Measurements from ENCODE around the gene XRRA1. TPM values are rescaled to one million over a fixed set of nuclear protein-coding genes. Genes with fewer than 3 reads are reported as not detected.
"Not testable (repeated sequence)": the region's sequence is repeated elsewhere in the genome, so short reads cannot be mapped to it uniquely, and the experiment has no call there.

The XRRA1 gene
- total RNA-seq, 2 donors from 2014 or later: 13.9 to 14.5 TPM

DNA sequence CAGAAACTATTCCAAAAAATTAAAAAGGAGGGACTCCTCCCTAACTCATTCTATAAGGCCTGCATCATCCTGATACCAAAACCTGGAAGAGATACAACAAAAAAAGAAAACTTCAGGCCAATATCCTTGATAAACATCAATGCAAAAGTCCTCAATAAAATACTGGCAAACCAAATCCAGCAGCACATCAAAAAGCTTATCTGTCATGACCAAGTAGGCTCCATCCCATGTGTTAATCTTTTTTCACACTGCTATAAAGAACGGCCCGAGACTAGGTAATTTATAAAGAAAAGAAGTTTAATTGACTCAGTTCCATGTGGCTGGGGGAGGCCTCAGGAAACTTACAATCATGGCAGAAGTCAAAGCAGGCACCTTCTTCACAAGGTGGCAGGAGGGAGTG, 123.3 kb downstream of the XRRA1 start:
- peaks cover 22 to 37% of the 10 kb centered on the region in 2 donors for H3K9me3 Mint-ChIP-seq
- not testable (repeated sequence) for ATAC-seq; H3K27ac Mint-ChIP-seq; DNase-seq (ENCODE audit: low spot score in 2 of 2)
- peaks cover 65 to 91% of the 10 kb centered on the region in 2 donors for H3K36me3 Mint-ChIP-seq

DNA sequence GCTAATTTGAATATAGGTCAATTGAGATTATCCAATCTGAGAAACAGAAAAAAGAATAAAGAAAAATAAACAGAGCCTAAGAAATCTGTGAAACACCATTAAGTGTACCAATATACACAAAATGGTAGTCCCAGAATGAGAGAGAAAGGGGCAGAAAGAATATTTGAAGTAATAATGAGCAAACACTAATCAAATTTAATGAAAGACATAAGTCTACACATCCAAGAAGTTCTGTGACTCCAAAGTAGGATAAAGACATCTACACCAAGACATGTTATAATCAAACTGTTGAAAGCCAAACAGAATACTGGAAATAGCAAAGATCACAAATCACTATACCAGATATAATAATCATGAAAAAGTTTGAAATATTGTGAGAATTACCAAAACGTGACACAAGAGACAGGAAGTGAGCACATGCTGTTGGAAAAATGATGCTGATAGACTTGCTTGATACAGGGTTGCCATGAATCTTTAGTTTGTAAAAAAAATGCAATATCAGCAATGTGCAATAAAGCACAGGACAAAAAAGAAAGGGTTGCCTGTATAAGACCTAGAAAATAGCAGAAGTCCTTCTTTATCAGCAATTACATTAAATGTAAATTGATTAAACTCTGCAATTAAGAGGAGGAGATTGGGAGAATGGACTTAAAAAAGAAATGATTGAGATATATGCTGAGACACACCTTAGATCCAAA, 124.5 kb downstream of the XRRA1 start:
- ATAC-seq: no peak
- no peak overlapping the region for H3K27ac Mint-ChIP-seq
- peaks cover 75 to 91% of the 10 kb centered on the region in 2 donors for H3K36me3 Mint-ChIP-seq
- no peak for DNase-seq (ENCODE audit: low spot score in 2 of 2)
- H3K9me3 Mint-ChIP-seq: peaks cover 22 to 43% of the 10 kb centered on the region in 2 donors

DNA sequence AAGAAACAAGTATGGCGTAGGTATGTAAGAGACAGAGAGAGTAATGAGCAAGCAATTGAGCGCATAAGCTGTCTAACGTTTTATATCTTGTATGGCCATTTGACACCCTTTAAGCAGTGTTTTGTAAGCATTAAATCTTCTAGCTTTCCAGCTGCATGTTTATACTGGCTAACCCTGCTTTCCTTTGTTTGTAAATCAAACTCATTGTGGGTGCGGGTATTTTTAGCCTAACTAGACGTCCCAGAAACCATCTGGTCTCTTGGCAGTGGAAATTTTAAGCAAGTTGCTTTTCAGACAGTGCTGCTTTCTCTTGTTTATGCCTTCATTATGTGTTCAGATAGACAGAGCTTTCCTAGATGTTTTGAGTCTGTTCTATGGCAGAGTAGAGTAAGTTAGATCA, 126.7 kb downstream of the XRRA1 start:
- ATAC-seq: no peak
- peaks cover 85 to 87% of the 10 kb centered on the region in 2 donors for H3K36me3 Mint-ChIP-seq
- no peak for DNase-seq (ENCODE audit: low spot score in 2 of 2)
- H3K9me3 Mint-ChIP-seq: peaks cover 15 to 34% of the 10 kb centered on the region in 2 donors
- H3K27ac Mint-ChIP-seq: no peak overlapping the region

DNA sequence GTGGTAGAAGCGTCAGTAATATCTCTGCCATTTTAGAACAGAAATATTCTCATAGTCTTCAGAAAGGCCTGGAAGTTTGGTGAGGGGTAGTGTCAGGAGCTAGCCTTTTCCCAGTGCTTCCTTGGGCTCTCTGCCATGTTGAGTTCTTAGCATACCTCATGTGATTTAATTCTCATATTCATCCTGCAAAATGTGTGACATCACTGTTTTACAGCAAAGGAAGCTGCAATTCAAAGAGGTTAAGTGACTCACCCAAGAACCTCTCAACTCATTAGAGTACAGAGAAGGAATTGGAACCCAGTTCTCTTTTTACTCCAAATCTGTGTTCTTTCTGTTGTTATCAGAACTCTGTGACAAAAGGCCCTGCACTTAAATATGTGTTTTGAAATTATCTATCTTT, 128.1 kb downstream of the XRRA1 start:
- H3K27ac Mint-ChIP-seq: peak overlapping the region in 1 of 2 donors; percentile 53
- H3K36me3 Mint-ChIP-seq: peaks cover 77 to 78% of the 10 kb centered on the region in 2 donors
- no peak for DNase-seq (ENCODE audit: low spot score in 2 of 2)
- ATAC-seq: peak; percentile 43 to 76
- H3K9me3 Mint-ChIP-seq: peaks cover 13 to 28% of the 10 kb centered on the region in 2 donors

DNA sequence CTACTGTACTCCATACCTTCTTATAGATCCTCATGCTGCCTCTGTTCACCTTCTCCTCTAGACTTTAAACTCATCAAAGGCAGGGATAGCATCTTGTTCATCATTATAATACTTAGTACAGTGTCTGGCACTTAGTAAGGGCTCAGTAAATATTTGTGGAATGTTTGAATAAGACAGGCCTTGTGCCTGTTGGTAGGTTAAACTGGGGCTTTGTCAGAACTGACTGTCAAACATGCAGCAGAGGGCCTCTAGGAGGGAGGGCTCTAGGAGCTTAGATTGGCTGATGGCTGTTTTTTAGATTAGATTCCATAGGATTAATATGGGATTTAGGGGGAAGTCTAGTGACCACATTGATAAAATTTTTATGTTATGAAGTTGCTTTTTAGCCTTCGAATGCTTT, 129.5 kb downstream of the XRRA1 start:
- Mint-ChIP-seq H3K9me3 (peaks cover 9 to 16% of the 10 kb centered on the region in 2 donors), H3K36me3 (peaks cover 64% of the 10 kb centered on the region in 2 donors), H3K27ac (no peak overlapping the region)
- DNase-seq (ENCODE audit: low spot score in 2 of 2) (no peak), ATAC-seq (no peak)

DNA sequence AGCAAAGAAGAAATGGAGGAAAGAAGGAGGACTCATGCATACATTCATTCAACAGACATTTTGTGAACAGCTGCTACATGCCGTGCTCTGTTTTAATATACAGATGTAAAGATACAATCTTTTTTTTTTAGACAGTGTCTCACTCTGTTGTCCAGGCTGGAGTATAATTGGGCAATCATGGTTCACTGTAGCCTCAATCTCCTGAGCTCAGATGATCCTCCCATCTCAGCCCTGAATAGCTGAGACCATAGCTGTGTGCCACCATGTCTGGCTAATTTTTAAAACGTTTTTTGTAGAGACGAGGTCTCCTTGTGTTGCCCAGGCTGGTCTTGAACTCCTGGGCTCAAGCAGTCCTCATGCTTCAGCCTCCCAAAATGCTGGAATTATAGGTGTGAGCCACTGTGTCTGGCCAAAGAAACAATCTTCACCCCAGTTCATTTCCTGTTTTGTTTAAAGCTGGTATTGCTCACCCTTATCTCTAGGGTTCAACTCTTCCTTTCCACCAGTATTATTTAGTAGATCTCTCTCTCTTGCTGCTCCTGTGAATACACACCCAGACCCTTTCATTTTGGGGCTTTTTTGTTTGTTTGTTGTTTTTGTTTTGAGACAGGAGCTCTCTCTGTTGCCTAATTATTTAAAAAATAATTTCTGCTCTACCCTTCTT, 130.5 kb downstream of the XRRA1 start:
- ATAC-seq (no peak), DNase-seq (ENCODE audit: low spot score in 2 of 2) (no peak)
- peaks cover 0 to 6% of the 10 kb centered on the region in 2 donors for H3K9me3 Mint-ChIP-seq
- H3K36me3 Mint-ChIP-seq: peaks cover 54% of the 10 kb centered on the region in 2 donors
- peak overlapping the region in 1 of 2 donors; percentile 92 for H3K27ac Mint-ChIP-seq

DNA sequence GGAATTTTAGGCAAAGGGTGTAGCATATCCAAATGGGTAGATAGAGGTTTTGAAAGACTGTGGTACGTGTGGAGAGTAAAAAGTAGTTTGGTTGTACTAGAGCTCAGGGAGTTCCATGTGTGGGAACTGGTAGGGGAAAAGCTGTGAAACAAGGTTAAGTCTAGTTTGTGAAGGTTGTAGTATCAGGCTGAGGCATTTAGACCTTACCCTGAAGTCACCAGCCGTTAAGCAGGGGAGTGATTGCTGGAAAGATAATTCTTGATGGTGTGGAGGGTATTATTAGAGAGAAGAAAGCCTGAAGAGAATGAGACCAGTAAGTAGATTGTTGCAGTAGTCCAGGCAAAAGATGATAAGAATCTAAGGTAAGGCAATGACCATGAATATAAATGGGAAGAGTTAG, 132.2 kb downstream of the XRRA1 start:
- peak overlapping the region in 1 of 2 donors; percentile 0 for H3K27ac Mint-ChIP-seq
- H3K36me3 Mint-ChIP-seq: peaks cover 43 to 46% of the 10 kb centered on the region in 2 donors
- DNase-seq (ENCODE audit: low spot score in 2 of 2) (no peak), ATAC-seq (no peak)
- peaks cover 0 to 6% of the 10 kb centered on the region in 2 donors for H3K9me3 Mint-ChIP-seq

DNA sequence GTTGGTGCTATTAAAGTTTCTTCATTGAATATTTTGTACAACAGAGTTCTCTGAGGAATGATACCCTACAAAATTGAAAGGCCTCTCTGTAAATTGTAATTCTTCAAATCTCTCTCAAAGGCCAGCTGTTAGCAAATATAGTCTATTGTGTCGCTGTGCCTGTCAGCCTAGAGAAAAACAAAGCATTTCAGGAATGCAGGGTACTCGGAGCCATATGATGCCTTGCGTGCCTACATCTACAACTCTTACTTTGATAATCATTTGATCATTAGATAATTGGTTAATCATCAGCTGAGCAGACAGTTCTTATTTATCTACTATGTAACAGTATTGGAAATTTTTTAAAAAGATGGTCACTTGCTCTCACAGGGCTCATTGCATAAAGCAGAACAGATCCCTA, 132.9 kb downstream of the XRRA1 start:
- peaks cover 38 to 40% of the 10 kb centered on the region in 2 donors for H3K36me3 Mint-ChIP-seq
- no peak for DNase-seq (ENCODE audit: low spot score in 2 of 2)

DNA sequence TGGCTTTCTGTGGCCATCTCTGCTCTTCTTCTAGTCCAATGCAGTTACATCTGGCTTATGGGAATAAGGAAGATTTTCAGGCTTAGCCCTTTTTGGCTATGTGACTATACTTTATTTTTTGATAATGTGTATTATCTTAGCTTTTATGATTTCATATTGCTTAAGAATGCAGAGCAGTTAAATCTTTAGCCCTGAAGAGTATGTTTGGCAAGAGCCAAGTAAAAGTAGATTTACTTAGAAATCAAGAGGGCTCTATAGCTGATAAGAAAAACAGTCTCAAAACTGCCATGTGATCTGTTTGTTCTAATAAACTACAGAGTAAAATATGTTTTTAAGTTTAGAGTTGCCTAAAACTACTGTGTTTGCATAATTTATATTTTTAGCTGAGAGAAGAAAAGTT, 139.1 kb downstream of the XRRA1 start:
- ATAC-seq (no peak), DNase-seq (ENCODE audit: low spot score in 2 of 2) (no peak)
- H3K36me3 Mint-ChIP-seq: peaks cover 0 to 5% of the 10 kb centered on the region in 2 donors
- H3K9me3 Mint-ChIP-seq: no peaks in the 10 kb centered on the region
- H3K27ac Mint-ChIP-seq: no peak overlapping the region

More for the DNA sequence above, 132.9 kb downstream of the XRRA1 start:
- ATAC-seq: no peak
- no peak overlapping the region for H3K27ac Mint-ChIP-seq
- H3K9me3 Mint-ChIP-seq: peaks cover 0 to 6% of the 10 kb centered on the region in 2 donors

DNA sequence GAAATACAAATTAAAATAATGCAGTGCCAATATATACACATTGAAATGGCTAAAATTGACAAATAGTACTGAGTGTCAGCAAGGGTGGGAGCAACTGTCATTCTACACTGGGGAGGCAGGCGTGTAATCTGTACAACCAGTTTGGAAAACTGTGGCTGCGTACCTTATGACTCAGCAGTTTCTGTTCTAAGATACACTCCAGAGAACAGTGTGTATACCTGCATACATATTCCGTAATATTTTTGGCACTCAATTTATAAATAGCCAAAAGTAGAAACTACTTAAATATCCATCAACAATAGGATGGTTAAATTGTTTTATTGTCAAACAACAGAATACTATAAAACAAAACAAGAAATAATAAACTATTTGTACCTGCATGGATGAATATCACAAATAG, 142.6 kb downstream of the XRRA1 start:
- Mint-ChIP-seq H3K27ac (no peak overlapping the region), H3K36me3 (peaks cover 0 to 5% of the 10 kb centered on the region in 2 donors), H3K9me3 (no peaks in the 10 kb centered on the region)
- ATAC-seq: no peak
- DNase-seq (ENCODE audit: low spot score in 2 of 2): no peak

DNA sequence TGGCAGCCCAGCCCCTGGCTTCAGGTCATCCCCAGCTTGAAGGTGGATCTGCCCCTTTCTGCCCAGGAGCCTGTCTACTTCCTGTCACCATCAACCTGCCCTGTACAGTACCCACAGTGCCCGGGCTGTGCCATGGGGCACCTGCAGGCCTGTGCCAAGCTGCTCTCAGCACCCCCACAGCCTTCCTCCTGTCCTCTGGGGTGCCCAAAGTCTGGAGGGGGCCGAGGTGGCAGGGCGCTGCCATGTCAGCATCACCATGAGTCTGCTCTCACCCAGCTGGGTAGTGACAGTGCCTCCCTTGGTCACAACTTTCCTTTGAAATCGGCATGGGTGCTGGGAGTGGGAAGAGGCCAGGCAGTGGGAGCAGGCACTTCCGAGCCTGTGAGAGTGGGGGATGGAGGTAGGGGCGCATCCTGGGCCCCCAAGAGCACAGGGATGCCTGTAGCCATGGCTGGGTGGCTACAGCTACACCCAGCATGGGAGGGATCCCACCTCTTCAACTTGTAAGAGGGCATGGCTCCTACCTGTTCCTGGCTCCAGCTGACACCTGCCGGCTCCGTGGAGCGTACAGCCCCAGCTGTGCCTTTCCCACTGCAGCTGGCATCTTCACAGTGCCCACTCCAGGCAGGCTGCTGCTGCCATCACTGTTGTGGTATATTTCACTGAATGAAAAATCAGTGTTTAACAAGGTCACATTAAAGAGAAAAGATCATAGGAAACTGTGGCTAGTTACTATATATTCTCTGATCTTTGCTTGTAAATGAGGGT, 157.4 kb downstream of the XRRA1 start:
- Mint-ChIP-seq H3K9me3 (peaks cover 0 to 6% of the 10 kb centered on the region in 2 donors), H3K36me3 (peaks cover 29 to 33% of the 10 kb centered on the region in 2 donors), H3K27ac (peak overlapping the region in 1 of 2 donors; percentile 37)
- ATAC-seq (no peak), DNase-seq (ENCODE audit: low spot score in 2 of 2) (no peak)

Other genes starting within 250 kb of the XRRA1 start
- gene CHRDL2, start 217.7 kb downstream of the XRRA1 start, total RNA-seq: not detected
- gene RNF169, start 200.2 kb downstream of the XRRA1 start, total RNA-seq: 10 to 100 TPM; 14.2 to 15.5 TPM
- 100 to 1,000 TPM in 1 of 2 donors, 10 to 100 TPM in 1; 79.1 to 131 TPM for gene SPCS2, start 175 bp upstream of the XRRA1 start, total RNA-seq
- 10 to 100 TPM; 18.3 to 23.0 TPM for gene NEU3, start 39.8 kb upstream of the XRRA1 start, total RNA-seq
- not detected for gene OR2AT4, start 147.8 kb upstream of the XRRA1 start, total RNA-seq
- not detected for gene SLCO2B1, start 202.0 kb upstream of the XRRA1 start, total RNA-seq

Measured in activated naive CD4-positive, alpha-beta T cell treated with anti-CD3 and anti-CD28 coated beads, Interleukin-2, amount 50 U/mL, for 72 hours (primary cell).